ENCODE measurements around the gene NHERF1.

Gene NHERF1

GRCh38 chr17:74756891-74757290, 8.5 kb downstream of the NHERF1 start:
- H3K4me2 ChIP-seq (ENCODE audit: insufficient read depth, low read length) = peak overlapping the region; percentile 32
- no peaks in the 10 kb centered on the region for H3K27me3 ChIP-seq (ENCODE audit: insufficient read depth, low read length, poor library complexity)
- DNase-seq (no peak), ATAC-seq (ENCODE audit: insufficient read depth, low read depth) (no peak)
- peak overlapping the region; percentile 86 for H3K27ac ChIP-seq (ENCODE audit: low read length)
- H4K20me1 ChIP-seq (ENCODE audit: insufficient read depth, low read length) = peaks cover 91% of the 10 kb centered on the region
- H3K4me1 ChIP-seq (ENCODE audit: insufficient read depth, low read length) = peaks cover 80% of the 10 kb centered on the region
- H3K9me3 ChIP-seq (ENCODE audit: insufficient read depth, low read length, severe bottlenecking) = no peaks in the 10 kb centered on the region
- H3K36me3 ChIP-seq (ENCODE audit: insufficient read depth, low read length) = peaks cover 72% of the 10 kb centered on the region
- peaks cover 100% of the 10 kb centered on the region for H3K79me2 ChIP-seq (ENCODE audit: insufficient read depth, low read length)
- no peak overlapping the region for H2AFZ ChIP-seq (ENCODE audit: low read depth, low read length)
- peak overlapping the region; percentile 26; the same call in 1 of the 2 replicates for H3K9ac ChIP-seq (ENCODE audit: low read depth, low read length)
- TF ChIP-seq, protein P1, sequence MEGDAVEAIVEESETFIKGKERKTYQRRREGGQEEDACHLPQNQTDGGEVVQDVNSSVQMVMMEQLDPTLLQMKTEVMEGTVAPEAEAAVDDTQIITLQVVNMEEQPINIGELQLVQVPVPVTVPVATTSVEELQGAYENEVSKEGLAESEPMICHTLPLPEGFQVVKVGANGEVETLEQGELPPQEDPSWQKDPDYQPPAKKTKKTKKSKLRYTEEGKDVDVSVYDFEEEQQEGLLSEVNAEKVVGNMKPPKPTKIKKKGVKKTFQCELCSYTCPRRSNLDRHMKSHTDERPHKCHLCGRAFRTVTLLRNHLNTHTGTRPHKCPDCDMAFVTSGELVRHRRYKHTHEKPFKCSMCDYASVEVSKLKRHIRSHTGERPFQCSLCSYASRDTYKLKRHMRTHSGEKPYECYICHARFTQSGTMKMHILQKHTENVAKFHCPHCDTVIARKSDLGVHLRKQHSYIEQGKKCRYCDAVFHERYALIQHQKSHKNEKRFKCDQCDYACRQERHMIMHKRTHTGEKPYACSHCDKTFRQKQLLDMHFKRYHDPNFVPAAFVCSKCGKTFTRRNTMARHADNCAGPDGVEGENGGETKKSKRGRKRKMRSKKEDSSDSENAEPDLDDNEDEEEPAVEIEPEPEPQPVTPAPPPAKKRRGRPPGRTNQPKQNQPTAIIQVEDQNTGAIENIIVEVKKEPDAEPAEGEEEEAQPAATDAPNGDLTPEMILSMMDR (IDR thresholded peaks at IDR 0.05; ENCODE audit: borderline replicate concordance, extremely low read depth, low read length, poor library complexity, severe bottlenecking) = no peak
- TF ChIP-seq EZH2 (IDR thresholded peaks at IDR 0.05; ENCODE audit: borderline replicate concordance, low read depth, low read length, severe bottlenecking) = no peak
- no peak overlapping the region for H3K4me3 ChIP-seq (ENCODE audit: low read depth in 1 of 2, low read length in 2 of 2)

DNA sequence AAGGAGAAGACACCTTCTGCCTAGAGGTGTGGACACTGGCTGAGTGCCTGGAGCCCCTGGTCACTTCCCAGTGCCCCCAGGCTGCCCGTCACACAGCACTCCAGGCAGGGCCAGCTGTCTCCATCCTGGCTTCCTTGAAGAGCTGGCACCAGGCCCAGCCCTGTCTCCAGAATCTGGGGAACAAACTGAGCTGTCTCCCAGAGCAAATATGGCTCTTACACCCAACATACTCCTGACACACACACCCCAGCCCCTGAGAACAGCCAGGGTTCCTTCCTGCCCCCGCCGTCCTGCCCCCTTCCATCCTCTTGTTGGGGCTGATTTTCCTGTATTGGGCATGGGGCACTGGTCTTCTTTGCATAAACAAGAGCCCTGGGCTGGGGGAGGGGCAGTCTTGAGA, 9.1 kb downstream of the NHERF1 start:
- H3K4me2 ChIP-seq (ENCODE audit: insufficient read depth, low read length) = peak overlapping the region; percentile 32
- peaks cover 89% of the 10 kb centered on the region for H4K20me1 ChIP-seq (ENCODE audit: insufficient read depth, low read length)
- H2AFZ ChIP-seq (ENCODE audit: low read depth, low read length) = no peak overlapping the region
- H3K4me3 ChIP-seq (ENCODE audit: low read depth in 1 of 2, low read length in 2 of 2) = no peak overlapping the region
- ATAC-seq (ENCODE audit: insufficient read depth, low read depth) = no peak
- no peaks in the 10 kb centered on the region for H3K9me3 ChIP-seq (ENCODE audit: insufficient read depth, low read length, severe bottlenecking)
- H3K36me3 ChIP-seq (ENCODE audit: insufficient read depth, low read length) = peaks cover 71% of the 10 kb centered on the region
- peaks cover 74% of the 10 kb centered on the region for H3K4me1 ChIP-seq (ENCODE audit: insufficient read depth, low read length)
- no peak for TF ChIP-seq EZH2 (IDR thresholded peaks at IDR 0.05; ENCODE audit: borderline replicate concordance, low read depth, low read length, severe bottlenecking)
- H3K9ac ChIP-seq (ENCODE audit: low read depth, low read length) = peak overlapping the region; percentile 38; the same call in 1 of the 2 replicates
- H3K79me2 ChIP-seq (ENCODE audit: insufficient read depth, low read length) = peaks cover 100% of the 10 kb centered on the region
- no peaks in the 10 kb centered on the region for H3K27me3 ChIP-seq (ENCODE audit: insufficient read depth, low read length, poor library complexity)
- no peak for DNase-seq
- peak overlapping the region; percentile 86 for H3K27ac ChIP-seq (ENCODE audit: low read length)

DNA sequence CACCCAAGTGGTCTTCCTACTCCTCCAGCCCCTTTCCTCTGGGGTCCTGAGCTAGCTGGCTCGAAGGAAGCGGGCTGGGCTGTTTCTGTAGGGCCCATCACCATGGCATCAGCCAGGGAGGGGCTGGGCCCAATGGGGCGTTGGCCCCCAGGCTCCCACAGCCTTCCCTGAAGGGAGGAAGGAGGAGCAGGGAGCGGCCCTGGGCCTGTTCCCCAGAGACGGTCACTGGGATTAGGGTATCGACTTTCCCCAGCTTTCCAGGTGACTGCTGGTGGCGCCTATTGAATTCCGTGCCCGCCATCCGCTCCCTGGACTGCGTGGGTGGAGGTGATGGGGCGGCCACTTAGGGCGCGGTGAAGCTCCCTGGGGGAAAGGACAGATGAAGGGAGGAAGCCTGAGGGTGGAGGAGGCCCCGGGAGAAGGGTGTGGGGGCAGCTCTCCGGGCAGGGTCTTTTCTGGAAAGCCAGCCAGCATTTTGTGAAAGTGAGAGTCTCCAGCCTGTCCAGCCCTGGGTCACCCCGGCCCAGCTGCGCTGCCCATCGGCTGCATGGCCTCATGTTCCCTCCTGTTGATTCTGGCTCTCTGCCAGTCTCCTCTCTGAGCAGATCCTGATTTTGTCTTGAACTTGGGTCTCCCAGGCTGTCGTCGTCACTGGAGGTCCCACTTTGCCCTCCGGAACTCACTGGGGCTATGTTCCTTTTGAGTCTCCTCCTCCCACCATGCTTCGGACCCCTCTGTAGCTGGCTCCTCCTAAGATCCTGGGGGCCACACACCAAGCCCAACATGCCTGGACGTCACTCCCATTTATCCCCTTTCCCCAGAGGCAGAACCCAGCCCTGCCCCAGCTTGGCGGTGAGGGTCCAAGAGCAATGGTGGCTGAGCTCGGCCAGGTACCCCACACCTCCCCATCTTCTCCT, 9.8 kb downstream of the NHERF1 start:
- ATAC-seq (ENCODE audit: insufficient read depth, low read depth) (no peak), DNase-seq (no peak)
- H3K4me1 ChIP-seq (ENCODE audit: insufficient read depth, low read length) = peaks cover 67% of the 10 kb centered on the region
- H3K4me3 ChIP-seq (ENCODE audit: low read depth in 1 of 2, low read length in 2 of 2) = peak overlapping the region in 1 of 2 experiments; percentile 15; a peak in 2 of 4 replicates
- no peak overlapping the region for H2AFZ ChIP-seq (ENCODE audit: low read depth, low read length)
- peaks cover 65% of the 10 kb centered on the region for H3K36me3 ChIP-seq (ENCODE audit: insufficient read depth, low read length)
- no peak for TF ChIP-seq EZH2 (IDR thresholded peaks at IDR 0.05; ENCODE audit: borderline replicate concordance, low read depth, low read length, severe bottlenecking)
- TF ChIP-seq, protein P1 (IDR thresholded peaks at IDR 0.05; ENCODE audit: borderline replicate concordance, extremely low read depth, low read length, poor library complexity, severe bottlenecking) = no peak
- peaks cover 89% of the 10 kb centered on the region for H4K20me1 ChIP-seq (ENCODE audit: insufficient read depth, low read length)
- peaks cover 100% of the 10 kb centered on the region for H3K79me2 ChIP-seq (ENCODE audit: insufficient read depth, low read length)
- no peaks in the 10 kb centered on the region for H3K27me3 ChIP-seq (ENCODE audit: insufficient read depth, low read length, poor library complexity)
- no peaks in the 10 kb centered on the region for H3K9me3 ChIP-seq (ENCODE audit: insufficient read depth, low read length, severe bottlenecking)
- 0 out of 2 replicates have a peak overlapping the region, but pooled peaks have one; percentile 38 for H3K9ac ChIP-seq (ENCODE audit: low read depth, low read length)
- peak overlapping the region; percentile 86 for H3K27ac ChIP-seq (ENCODE audit: low read length)
- peak overlapping the region; percentile 32 for H3K4me2 ChIP-seq (ENCODE audit: insufficient read depth, low read length)

GRCh38 chr17:74758848-74759168, 10.4 kb downstream of the NHERF1 start:
- H3K27ac ChIP-seq (ENCODE audit: low read length) = peak overlapping the region; percentile 86
- peak overlapping the region; percentile 32 for H3K4me2 ChIP-seq (ENCODE audit: insufficient read depth, low read length)
- no peak overlapping the region for H3K4me3 ChIP-seq (ENCODE audit: low read depth in 1 of 2, low read length in 2 of 2)
- peak; percentile 80 for DNase-seq
- H3K9me3 ChIP-seq (ENCODE audit: insufficient read depth, low read length, severe bottlenecking) = no peaks in the 10 kb centered on the region
- TF ChIP-seq, protein P1 (IDR thresholded peaks at IDR 0.05; ENCODE audit: borderline replicate concordance, extremely low read depth, low read length, poor library complexity, severe bottlenecking) = peak; percentile 42
- TF ChIP-seq EZH2 (IDR thresholded peaks at IDR 0.05; ENCODE audit: borderline replicate concordance, low read depth, low read length, severe bottlenecking) = no peak
- no peaks in the 10 kb centered on the region for H3K27me3 ChIP-seq (ENCODE audit: insufficient read depth, low read length, poor library complexity)
- H4K20me1 ChIP-seq (ENCODE audit: insufficient read depth, low read length) = peaks cover 89% of the 10 kb centered on the region
- H3K36me3 ChIP-seq (ENCODE audit: insufficient read depth, low read length) = peaks cover 66% of the 10 kb centered on the region
- peaks cover 62% of the 10 kb centered on the region for H3K4me1 ChIP-seq (ENCODE audit: insufficient read depth, low read length)
- H3K79me2 ChIP-seq (ENCODE audit: insufficient read depth, low read length) = peaks cover 99% of the 10 kb centered on the region
- peak; percentile 70 for ATAC-seq (ENCODE audit: insufficient read depth, low read depth)
- H2AFZ ChIP-seq (ENCODE audit: low read depth, low read length) = no peak overlapping the region
- peak overlapping the region; percentile 38 for H3K9ac ChIP-seq (ENCODE audit: low read depth, low read length)
